Osteoblast (primary cell): ENCODE results near the gene MRAP. TPM values are rescaled to one million over a fixed set of nuclear protein-coding genes. Genes with fewer than 3 reads are reported as not detected.

Experiments
- DNase-seq: peaks from one replicate; pipeline ENCODE4 v3.0.0; 2011; ENCODE audit warnings: low spot score, mixed read lengths; ENCODE audit not compliant: insufficient read length; ENCODE audit errors: missing footprints
- H2AFZ ChIP-seq: 2 replicates; pipeline ENCODE4 v1.6.0; 2011; ENCODE audit warnings: mild to moderate bottlenecking, low read length
- H3K27ac ChIP-seq: 2 replicates; pipeline ENCODE4 v1.5.1; 2011; ENCODE audit warnings: mild to moderate bottlenecking, low read depth, low read length, moderate library complexity
- H3K27me3 ChIP-seq: 2 replicates; pipeline ENCODE4 v1.6.0; 2012; ENCODE audit warnings: mild to moderate bottlenecking, control low read depth, inconsistent platforms, low read length, moderate library complexity; ENCODE audit not compliant: insufficient read depth
- H3K36me3 ChIP-seq: 2 replicates; pipeline ENCODE4 v1.5.1; 2011; ENCODE audit warnings: mild to moderate bottlenecking, low read length, control low read depth, moderate library complexity; ENCODE audit not compliant: insufficient read depth
- H3K4me1 ChIP-seq: 2 replicates; pipeline ENCODE4 v1.5.1; 2011; ENCODE audit warnings: mild to moderate bottlenecking, low read length, control low read depth, moderate library complexity; ENCODE audit not compliant: insufficient read depth
- H3K4me2 ChIP-seq: 2 replicates; pipeline ENCODE4 v1.6.0; 2011; ENCODE audit warnings: mild to moderate bottlenecking, low read length; ENCODE audit not compliant: insufficient read depth
- H3K4me3 ChIP-seq: fragments of 200-600 bp; sonication (generic); 3 replicates; pipeline ENCODE4 v1.5.1; 2012; ENCODE audit warnings: mild to moderate bottlenecking, low read length, inconsistent platforms; ENCODE audit not compliant: insufficient read depth
- H3K79me2 ChIP-seq: 2 replicates; pipeline ENCODE4 v1.6.0; 2012; ENCODE audit warnings: mild to moderate bottlenecking, low read length, control low read depth, inconsistent platforms; ENCODE audit not compliant: insufficient read depth
- H3K9me3 ChIP-seq: 2 replicates; pipeline ENCODE4 v1.5.1; 2011; ENCODE audit warnings: low read depth, low read length, control low read depth
- H4K20me1 ChIP-seq: 2 replicates; pipeline ENCODE4 v1.6.0; 2012; ENCODE audit warnings: mild to moderate bottlenecking, low read length, control low read depth; ENCODE audit not compliant: insufficient read depth
- total RNA-seq: library from RNA; depleted of rRNA; stranded (reverse); fragments of >200 nt; gene quantifications from 2 replicates; pipeline ENCODE4 v1.2.3, GENCODE V29; 2012
- TF ChIP-seq, protein P1 (sequence below): IDR thresholded peaks from 2 replicates; pipeline ENCODE4 v1.5.1; 2011; ENCODE audit warnings: mild to moderate bottlenecking, low read depth, low read length, moderate library complexity; ENCODE audit errors: extremely low read depth

Gene MRAP
- total RNA-seq, 1 donor, result 0.72 TPM

DNA sequence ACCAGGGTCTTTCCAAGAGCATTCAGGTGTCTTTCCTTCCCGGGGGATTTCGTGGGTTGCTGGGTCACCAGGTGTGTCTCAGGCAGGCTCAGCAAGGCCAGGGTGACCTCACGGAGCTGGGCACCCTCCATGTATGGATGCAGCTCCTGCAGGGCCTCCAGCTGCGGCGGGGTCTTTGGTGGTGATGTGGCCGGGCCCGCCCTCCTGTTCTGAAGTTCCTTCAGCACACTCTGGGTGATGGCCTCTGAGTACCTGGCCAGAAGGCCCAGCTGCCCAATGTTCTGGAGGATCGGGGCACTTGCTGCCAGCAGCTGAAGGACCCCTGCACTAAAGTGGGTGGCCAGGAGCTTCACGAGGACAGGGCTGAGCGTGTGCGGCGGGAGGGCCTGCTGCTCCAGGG is 48.7 kb downstream of the MRAP start:
- Histone ChIP-seq H3K27ac (no peak overlapping the region), H3K27me3 (no peaks in the 10 kb centered on the region), H2AFZ (no peak overlapping the region), H3K9me3 (peaks cover 7% of the 10 kb centered on the region), H3K4me2 (no peak overlapping the region), H3K36me3 (peaks cover 95% of the 10 kb centered on the region), H3K79me2 (peaks cover 17% of the 10 kb centered on the region), H3K4me1 (no peaks in the 10 kb centered on the region), H3K4me3 (no peak overlapping the region), H4K20me1 (peaks cover 9% of the 10 kb centered on the region)
- TF ChIP-seq, protein P1, sequence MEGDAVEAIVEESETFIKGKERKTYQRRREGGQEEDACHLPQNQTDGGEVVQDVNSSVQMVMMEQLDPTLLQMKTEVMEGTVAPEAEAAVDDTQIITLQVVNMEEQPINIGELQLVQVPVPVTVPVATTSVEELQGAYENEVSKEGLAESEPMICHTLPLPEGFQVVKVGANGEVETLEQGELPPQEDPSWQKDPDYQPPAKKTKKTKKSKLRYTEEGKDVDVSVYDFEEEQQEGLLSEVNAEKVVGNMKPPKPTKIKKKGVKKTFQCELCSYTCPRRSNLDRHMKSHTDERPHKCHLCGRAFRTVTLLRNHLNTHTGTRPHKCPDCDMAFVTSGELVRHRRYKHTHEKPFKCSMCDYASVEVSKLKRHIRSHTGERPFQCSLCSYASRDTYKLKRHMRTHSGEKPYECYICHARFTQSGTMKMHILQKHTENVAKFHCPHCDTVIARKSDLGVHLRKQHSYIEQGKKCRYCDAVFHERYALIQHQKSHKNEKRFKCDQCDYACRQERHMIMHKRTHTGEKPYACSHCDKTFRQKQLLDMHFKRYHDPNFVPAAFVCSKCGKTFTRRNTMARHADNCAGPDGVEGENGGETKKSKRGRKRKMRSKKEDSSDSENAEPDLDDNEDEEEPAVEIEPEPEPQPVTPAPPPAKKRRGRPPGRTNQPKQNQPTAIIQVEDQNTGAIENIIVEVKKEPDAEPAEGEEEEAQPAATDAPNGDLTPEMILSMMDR, result no peak
- no peak for DNase-seq

DNA sequence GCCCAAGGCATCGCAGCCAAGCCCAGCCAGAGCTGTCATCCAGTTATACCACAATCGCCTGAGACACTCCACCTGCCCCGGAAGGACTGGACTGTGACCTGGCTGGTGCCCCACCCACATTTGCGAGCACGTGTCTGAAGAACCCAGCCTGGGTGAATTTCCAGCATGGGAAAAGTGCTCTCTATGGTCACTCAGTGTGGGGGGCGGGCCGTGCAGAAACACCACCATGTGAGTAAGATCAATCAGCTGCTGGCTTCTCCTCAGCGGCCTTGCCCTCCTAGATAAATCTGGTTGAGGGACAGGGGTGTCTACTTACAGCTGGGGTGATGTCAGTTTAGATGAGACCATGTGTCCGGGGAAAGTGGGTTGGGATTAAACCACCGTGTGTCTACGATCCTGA is 49.3 kb downstream of the MRAP start:
- TF ChIP-seq, protein P1, result no peak
- H3K4me1 ChIP-seq, result no peaks in the 10 kb centered on the region
- H4K20me1 ChIP-seq, result peaks cover 8% of the 10 kb centered on the region
- H2AFZ ChIP-seq, result no peak overlapping the region
- no peak overlapping the region for H3K4me2 ChIP-seq
- H3K27ac ChIP-seq, result no peak overlapping the region
- H3K27me3 ChIP-seq, result no peaks in the 10 kb centered on the region
- no peak overlapping the region for H3K4me3 ChIP-seq
- peaks cover 95% of the 10 kb centered on the region for H3K36me3 ChIP-seq
- peaks cover 17% of the 10 kb centered on the region for H3K79me2 ChIP-seq
- no peak for DNase-seq
- peaks cover 7% of the 10 kb centered on the region for H3K9me3 ChIP-seq

DNA sequence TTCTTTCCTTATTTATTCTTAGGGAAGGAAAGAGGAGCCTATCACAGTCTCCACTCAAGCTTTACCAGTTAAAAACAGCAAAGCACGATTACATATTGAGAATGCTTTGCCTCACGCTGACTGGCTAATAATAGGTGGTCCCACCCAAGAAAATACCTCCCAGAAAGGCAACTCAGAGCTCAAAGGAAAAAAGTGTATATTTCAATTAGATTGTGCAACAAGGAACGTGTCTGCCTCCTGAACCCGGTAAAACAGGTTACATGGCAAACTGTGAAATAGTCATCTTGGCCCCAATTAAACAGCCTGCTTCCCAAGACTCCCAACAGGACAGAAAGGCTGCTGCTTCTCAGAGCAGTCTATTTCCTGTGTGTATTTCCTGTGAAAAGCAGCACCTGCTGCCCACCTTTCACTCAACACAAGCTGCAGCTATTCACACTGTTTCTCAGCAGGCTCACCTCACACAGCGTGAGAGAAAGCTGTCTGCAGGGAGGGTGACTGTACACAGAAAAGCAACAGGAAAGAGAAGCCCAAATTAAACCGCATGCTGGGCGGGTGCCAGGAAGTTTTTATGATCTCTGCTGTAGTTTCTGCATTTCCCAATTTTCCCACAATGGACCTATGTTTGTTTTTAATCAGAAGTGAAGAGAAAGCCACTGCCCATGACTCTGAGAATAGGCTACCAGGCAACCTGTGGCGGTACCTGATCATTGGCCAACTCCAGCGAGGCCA is 50.1 kb downstream of the MRAP start:
- no peak for DNase-seq
- TF ChIP-seq, protein P1, result no peak
- Histone ChIP-seq H3K27ac (no peak overlapping the region), H3K9me3 (peaks cover 7% of the 10 kb centered on the region), H2AFZ (no peak overlapping the region), H3K79me2 (peaks cover 17% of the 10 kb centered on the region), H3K4me1 (no peaks in the 10 kb centered on the region), H3K36me3 (peaks cover 95% of the 10 kb centered on the region), H4K20me1 (peaks cover 15% of the 10 kb centered on the region), H3K4me3 (no peak overlapping the region), H3K4me2 (no peak overlapping the region), H3K27me3 (no peaks in the 10 kb centered on the region)

DNA sequence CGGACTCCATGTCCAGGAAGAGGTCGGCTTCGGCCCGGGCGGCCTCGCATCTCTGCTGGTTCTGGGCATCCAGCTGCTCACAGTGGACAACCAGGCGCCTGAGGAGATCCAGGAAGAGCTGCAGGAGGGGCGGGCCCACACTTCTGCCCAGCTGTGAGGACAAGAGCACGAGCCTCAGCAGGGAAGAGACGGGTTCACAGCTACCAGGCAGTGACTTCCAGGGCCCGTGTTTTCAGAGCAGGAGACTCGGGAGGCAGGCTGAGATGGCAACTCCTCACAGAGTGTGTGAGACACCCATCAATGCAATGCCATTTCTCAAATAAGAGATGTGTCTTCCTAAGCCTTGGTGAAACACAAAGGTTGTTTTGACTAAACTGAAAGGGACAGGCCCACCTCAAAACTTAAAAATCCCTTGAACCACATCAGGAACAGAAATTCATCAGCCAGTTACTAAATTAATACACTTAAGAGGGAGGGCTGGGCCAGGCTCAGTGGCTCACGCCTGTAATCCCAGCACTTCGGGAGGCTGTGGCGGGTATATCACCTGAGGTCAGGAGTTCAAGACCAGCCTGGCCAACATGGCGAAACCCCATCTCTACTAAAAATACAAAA is 50.8 kb downstream of the MRAP start:
- Histone ChIP-seq H3K27me3 (no peaks in the 10 kb centered on the region), H3K27ac (no peak overlapping the region), H3K79me2 (peaks cover 17% of the 10 kb centered on the region), H3K4me3 (no peak overlapping the region), H3K4me1 (no peaks in the 10 kb centered on the region), H3K36me3 (peaks cover 95% of the 10 kb centered on the region), H4K20me1 (peaks cover 15% of the 10 kb centered on the region), H3K4me2 (no peak overlapping the region), H3K9me3 (peaks cover 6% of the 10 kb centered on the region), H2AFZ (no peak overlapping the region)
- TF ChIP-seq, protein P1, result no peak
- DNase-seq, result no peak
